Natural killer cell (primary cell): Measurements from ENCODE around the gene MAPK8. TPM values are rescaled to one million over a fixed set of nuclear protein-coding genes. Genes with fewer than 3 reads are reported as not detected.

Experiments used
- ATAC-seq, 3 donors: fragments of 150-1000 bp in 2 of 3; fragments of 200-7000 bp in 1 of 3; cut with Tn5 transposase; 1 replicate in 1 of 3; 2 replicates in 2 of 3; pipeline ENCODE4 v1.10.0; 2021; ENCODE audit warnings: mild to moderate bottlenecking in 2 of 3, moderate library complexity in 2 of 3
- DNase-seq, 2 donors: peaks; one replicate each; pipeline versions ENCODE4 v3.0.0 to v3.0.0-alpha.2; 2013 to 2021; ENCODE audit warnings: mixed read lengths in 1 of 2
- H3K27ac ChIP-seq: one replicate; pipeline ENCODE4 v1.5.1; 2013; ENCODE audit warnings: mild to moderate bottlenecking, low read length
- H3K27me3 ChIP-seq: one replicate; pipeline ENCODE4 v1.6.1; 2013; ENCODE audit warnings: low read length; ENCODE audit not compliant: control insufficient read depth, insufficient read depth
- H3K36me3 ChIP-seq: one replicate; pipeline ENCODE4 v1.6.1; 2013; ENCODE audit warnings: low read length; ENCODE audit not compliant: control insufficient read depth, insufficient read depth
- H3K4me1 ChIP-seq: one replicate; pipeline ENCODE4 v1.6.1; 2013; ENCODE audit warnings: low read length; ENCODE audit not compliant: control insufficient read depth, insufficient read depth
- H3K4me3 ChIP-seq: one replicate; pipeline ENCODE4 v1.5.1; 2013; ENCODE audit warnings: low read length
- H3K9me3 ChIP-seq: one replicate; pipeline ENCODE4 v1.6.1; 2013; ENCODE audit warnings: low read length; ENCODE audit not compliant: control insufficient read depth, insufficient read depth
- H3K27ac Mint-ChIP-seq, 2 donors: one replicate each; pipeline ENCODE4 v1.8.0; 2022; ENCODE audit warnings: mild to moderate bottlenecking in 2 of 2, mixed read lengths in 2 of 2, moderate library complexity in 1 of 2
- H3K27me3 Mint-ChIP-seq, 2 donors: one replicate each; pipeline ENCODE4 v1.8.0; 2022; ENCODE audit warnings: low read depth in 2 of 2, mixed read lengths in 2 of 2
- H3K36me3 Mint-ChIP-seq: one replicate; pipeline ENCODE4 v1.8.0; 2022; ENCODE audit warnings: mixed read lengths
- H3K4me1 Mint-ChIP-seq, 2 donors: one replicate each; pipeline ENCODE4 v1.8.0; 2022; ENCODE audit warnings: mixed read lengths in 2 of 2
- H3K4me3 Mint-ChIP-seq: one replicate; pipeline ENCODE4 v1.8.0; 2022; ENCODE audit warnings: mild to moderate bottlenecking, moderate library complexity, mixed read lengths
- H3K9me3 Mint-ChIP-seq, 2 donors: one replicate each; pipeline ENCODE4 v1.8.0; 2022; ENCODE audit warnings: mixed read lengths in 2 of 2
- CTCF ChIP-seq: fragments of 200-600 bp; IDR thresholded peaks from one replicate; pipeline ENCODE4 v1.8.0; 2022; ENCODE audit warnings: antibody characterized with exemption
- WGBS: methylation state at CpG from one replicate; pipeline ENCODE4 v1.1.7; 2013; ENCODE audit warnings: missing lambda C conversion rate; ENCODE audit not compliant: insufficient coverage; 5-methylcytosine and 5-hydroxymethylcytosine counted together
- intact Hi-C: fragments of 100-400 bp; cut with micrococcal nuclease; formaldehyde crosslinking; loops from one replicate; pipeline ENCODE4 v1.14.2; 2022
- total RNA-seq, 4 donors: library from RNA; stranded (reverse); fragments of 120-200 nt in 1 of 4; gene quantifications; one replicate each; pipeline versions ENCODE4 v1.2.3 to v1.2.4, GENCODE V29; 2013 to 2022

MAPK8 gene
- total RNA-seq, 3 donors from 2014 or later (not counting 1 experiment from before 2014, with no cell fraction given): 37.3 to 44.5 (median 40.8) TPM

GRCh38 chr10:48282829-48283228, 23.6 kb upstream of the MAPK8 start:
- no peaks in the 10 kb centered on the region for H3K27me3 ChIP-seq
- H3K27ac ChIP-seq: no peak overlapping the region
- H3K9me3 Mint-ChIP-seq: peaks cover 2 to 4% of the 10 kb centered on the region in 2 donors
- H3K36me3 ChIP-seq: no peaks in the 10 kb centered on the region
- H3K27ac Mint-ChIP-seq: no peak overlapping the region
- no peak for TF ChIP-seq CTCF
- no peaks in the 10 kb centered on the region for H3K4me1 Mint-ChIP-seq
- DNase-seq: no peak
- H3K4me3 ChIP-seq: no peak overlapping the region
- no peaks in the 10 kb centered on the region for H3K4me1 ChIP-seq
- H3K4me3 Mint-ChIP-seq: no peak overlapping the region
- no peaks in the 10 kb centered on the region for H3K36me3 Mint-ChIP-seq
- intact Hi-C loops: no loop called here
- no peak for ATAC-seq
- peaks cover 13 to 36% of the 10 kb centered on the region in 2 donors for H3K27me3 Mint-ChIP-seq
- peaks cover 5% of the 10 kb centered on the region for H3K9me3 ChIP-seq

GRCh38 chr10:48284002-48284546, 22.4 kb upstream of the MAPK8 start:
- peaks cover 5% of the 10 kb centered on the region for H3K9me3 ChIP-seq
- no peaks in the 10 kb centered on the region for H3K27me3 ChIP-seq
- no peak for DNase-seq
- ATAC-seq: no peak
- no peaks in the 10 kb centered on the region for H3K36me3 ChIP-seq
- Mint-ChIP-seq H3K27me3 (peaks cover 13 to 27% of the 10 kb centered on the region in 2 donors), H3K4me1 (no peaks in the 10 kb centered on the region), H3K36me3 (no peaks in the 10 kb centered on the region), H3K27ac (no peak overlapping the region), H3K4me3 (no peak overlapping the region), H3K9me3 (peaks cover 2 to 4% of the 10 kb centered on the region in 2 donors)
- H3K27ac ChIP-seq: no peak overlapping the region
- TF ChIP-seq CTCF: no peak
- WGBS: 87% methylated on average over 2 of the region's 2 CpGs
- intact Hi-C loops: no loop called here
- H3K4me1 ChIP-seq: peaks cover 3% of the 10 kb centered on the region
- H3K4me3 ChIP-seq: no peak overlapping the region

DNA sequence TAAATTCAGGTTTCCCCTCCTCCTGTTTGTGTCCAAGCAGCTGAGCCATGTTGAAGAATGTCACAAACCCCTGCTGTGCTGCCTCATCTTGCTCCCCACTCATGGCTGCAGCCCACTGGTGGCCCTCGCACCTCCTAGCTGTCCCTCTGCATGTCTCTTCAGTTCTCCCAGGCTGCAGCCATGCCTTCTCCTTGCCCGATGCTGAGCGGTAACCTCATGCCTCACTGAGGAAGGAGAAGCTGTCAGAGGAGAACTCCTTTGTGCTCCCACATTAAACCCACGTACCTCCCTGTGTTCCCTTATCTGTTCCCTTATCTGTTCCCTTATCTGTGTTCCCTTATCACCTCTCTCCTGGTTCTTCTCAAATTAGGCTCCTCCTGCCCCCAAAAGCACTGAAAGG, 21.7 kb upstream of the MAPK8 start:
- ATAC-seq: no peak
- intact Hi-C loops: no loop called here
- H3K9me3 Mint-ChIP-seq: peaks cover 2 to 4% of the 10 kb centered on the region in 2 donors
- Histone ChIP-seq H3K9me3 (peaks cover 5% of the 10 kb centered on the region), H3K4me3 (no peak overlapping the region), H3K4me1 (peaks cover 3% of the 10 kb centered on the region), H3K27me3 (no peaks in the 10 kb centered on the region), H3K36me3 (no peaks in the 10 kb centered on the region), H3K27ac (no peak overlapping the region)
- 74% methylated on average over 4 of the region's 4 CpGs for WGBS
- no peak overlapping the region for H3K4me3 Mint-ChIP-seq
- DNase-seq: no peak
- no peak for TF ChIP-seq CTCF
- H3K27ac Mint-ChIP-seq: no peak overlapping the region
- H3K27me3 Mint-ChIP-seq: peaks cover 13 to 27% of the 10 kb centered on the region in 2 donors
- H3K36me3 Mint-ChIP-seq: no peaks in the 10 kb centered on the region
- H3K4me1 Mint-ChIP-seq: no peaks in the 10 kb centered on the region

- 78% methylated on average over 5 of the region's 5 CpGs for WGBS
- Mint-ChIP-seq H3K36me3 (no peaks in the 10 kb centered on the region), H3K9me3 (peaks cover 2 to 4% of the 10 kb centered on the region in 2 donors), H3K27ac (no peak overlapping the region), H3K4me1 (no peaks in the 10 kb centered on the region), H3K27me3 (peaks cover 13 to 27% of the 10 kb centered on the region in 2 donors), H3K4me3 (no peak overlapping the region)
- ATAC-seq (no peak), DNase-seq (no peak)
- H3K36me3 ChIP-seq: no peaks in the 10 kb centered on the region
- no peak for TF ChIP-seq CTCF
- no peaks in the 10 kb centered on the region for H3K27me3 ChIP-seq
- H3K4me3 ChIP-seq: no peak overlapping the region
- intact Hi-C loops: no loop called here
- H3K4me1 ChIP-seq: peaks cover 3% of the 10 kb centered on the region
- H3K9me3 ChIP-seq: peaks cover 5% of the 10 kb centered on the region
- H3K27ac ChIP-seq: no peak overlapping the region
Observed at GRCh38 chr10:48285710-48286109, 20.8 kb upstream of the MAPK8 start.
